Ectodermal cell (in vitro differentiated cells): ENCODE results near the gene ZCCHC14.

Experiments used
- H3K27ac ChIP-seq: 2 replicates; pipeline ENCODE4 v1.7.0; 2013; ENCODE audit warnings: mild to moderate bottlenecking, low read depth, low read length; ENCODE audit not compliant: insufficient read depth, poor library complexity, severe bottlenecking
- H3K27me3 ChIP-seq: 2 replicates; pipeline ENCODE4 v1.7.0; 2013; ENCODE audit warnings: mild to moderate bottlenecking, low read length; ENCODE audit not compliant: insufficient read depth, control insufficient read depth, poor library complexity, severe bottlenecking
- H3K36me3 ChIP-seq: one replicate; pipeline ENCODE4 v1.7.0; 2013; ENCODE audit warnings: low read length; ENCODE audit not compliant: control insufficient read depth, insufficient read depth
- H3K4me1 ChIP-seq: one replicate; pipeline ENCODE4 v1.7.0; 2013; ENCODE audit warnings: low read length; ENCODE audit not compliant: control insufficient read depth, insufficient read depth
- H3K4me3 ChIP-seq: 2 replicates; pipeline ENCODE4 v1.7.0; 2013; ENCODE audit warnings: low read depth, low read length, control low read depth; ENCODE audit not compliant: insufficient read depth
- H3K9me3 ChIP-seq: 2 replicates; pipeline ENCODE4 v1.7.0; 2013; ENCODE audit warnings: mild to moderate bottlenecking, low read length, moderate library complexity; ENCODE audit not compliant: control insufficient read depth
- WGBS, 2 experiments: methylation state at CpG; one replicate each; pipeline ENCODE4 v1.1.7; 2013; ENCODE audit warnings: missing lambda C conversion rate in 2 of 2; 5-methylcytosine and 5-hydroxymethylcytosine counted together

The ZCCHC14 gene

DNA sequence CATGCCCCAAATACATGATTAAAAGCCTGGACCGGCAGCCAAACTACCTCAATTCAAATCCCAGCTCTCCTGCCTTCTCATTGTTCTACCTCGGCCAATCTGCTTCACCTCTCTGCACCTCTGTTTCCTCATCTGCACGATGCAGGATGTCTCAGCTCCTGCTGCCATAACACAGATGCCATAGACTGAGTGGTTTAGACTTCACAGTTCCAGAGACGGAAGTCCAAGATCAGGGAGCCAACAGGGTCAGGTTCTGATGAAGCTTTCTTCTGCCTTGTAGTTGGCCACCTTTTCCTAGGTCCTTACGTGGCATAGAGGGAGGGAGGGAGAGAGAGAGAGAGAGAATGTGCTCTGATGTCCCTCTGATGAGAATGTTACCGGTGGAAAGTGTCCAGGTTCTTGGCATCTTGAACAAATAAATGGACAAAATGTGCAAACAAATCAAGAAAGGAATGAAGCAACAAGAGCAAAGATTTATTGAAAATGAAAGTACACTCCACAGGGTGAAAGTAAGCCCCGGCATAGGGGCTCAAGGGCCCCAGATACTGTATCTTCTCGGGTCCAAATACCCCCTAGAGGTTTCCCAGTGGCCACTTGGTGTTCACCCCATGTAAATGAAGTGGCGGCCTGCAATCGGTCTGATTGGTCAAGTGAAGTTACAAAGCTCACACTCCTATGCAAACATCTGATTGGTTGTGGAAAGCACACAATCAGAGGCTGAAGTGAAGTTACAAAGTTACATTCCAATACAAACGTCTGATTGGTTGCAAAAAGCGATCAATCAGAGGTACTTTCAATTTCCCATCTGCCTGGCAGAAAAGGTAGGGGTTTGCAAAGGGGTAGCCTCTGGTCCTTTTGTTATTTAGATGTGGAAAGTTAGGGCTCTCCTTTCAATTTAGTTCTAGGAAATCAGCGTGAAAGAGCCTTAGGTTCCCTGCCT lies 43.3 kb upstream of the ZCCHC14 start:
- WGBS, 2 experiments = 75 to 82% methylated on average over 13 of the region's 13 CpGs
- no peak overlapping the region for H3K4me3 ChIP-seq
- peaks cover 20% of the 10 kb centered on the region for H3K4me1 ChIP-seq

DNA sequence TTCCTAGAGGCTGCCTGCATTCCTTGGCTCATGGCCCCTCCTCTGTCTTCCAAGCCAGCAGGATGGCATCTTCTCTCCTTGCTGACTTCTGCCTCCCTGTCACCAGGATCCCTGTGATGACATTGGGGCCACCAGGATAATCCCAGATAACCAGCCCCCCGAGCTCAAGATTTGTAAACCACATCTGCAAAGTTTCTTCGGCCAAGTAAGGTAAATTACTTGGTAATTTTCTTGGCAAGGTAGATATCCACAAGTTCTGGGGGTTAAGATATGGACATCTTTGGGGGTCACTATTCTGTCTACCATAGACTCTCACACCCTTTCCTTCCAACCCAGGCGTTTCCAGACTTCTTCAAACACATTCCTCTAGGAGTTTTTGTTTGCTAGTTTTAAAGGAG lies 42.6 kb upstream of the ZCCHC14 start:
- Histone ChIP-seq H3K27me3 (no peaks in the 10 kb centered on the region), H3K4me1 (peaks cover 13% of the 10 kb centered on the region), H3K36me3 (no peaks in the 10 kb centered on the region), H3K9me3 (peaks cover 9% of the 10 kb centered on the region), H3K27ac (no peak overlapping the region), H3K4me3 (no peak overlapping the region)
- WGBS, 2 experiments = 64 to 65% methylated on average over 3 of the region's 3 CpGs

More for the DNA sequence above, 43.3 kb upstream of the ZCCHC14 start:
- Histone ChIP-seq H3K27ac (no peak overlapping the region), H3K27me3 (no peaks in the 10 kb centered on the region), H3K9me3 (peaks cover 9% of the 10 kb centered on the region), H3K36me3 (no peaks in the 10 kb centered on the region)

- no peaks in the 10 kb centered on the region for H3K36me3 ChIP-seq
- no peak overlapping the region for H3K27ac ChIP-seq
- peaks cover 9% of the 10 kb centered on the region for H3K9me3 ChIP-seq
- WGBS, 2 experiments = 92 to 95% methylated on average over 9 of the region's 9 CpGs
- H3K27me3 ChIP-seq = no peaks in the 10 kb centered on the region
- H3K4me1 ChIP-seq = peaks cover 7% of the 10 kb centered on the region
- no peak overlapping the region for H3K4me3 ChIP-seq
Measured at GRCh38 chr16:87534751-87535150, 41.9 kb upstream of the ZCCHC14 start.

GRCh38 chr16:87534030-87534653 lies 41.3 kb upstream of the ZCCHC14 start:
- Histone ChIP-seq H3K27me3 (no peaks in the 10 kb centered on the region), H3K4me3 (no peak overlapping the region), H3K9me3 (peaks cover 9% of the 10 kb centered on the region), H3K36me3 (no peaks in the 10 kb centered on the region), H3K27ac (no peak overlapping the region), H3K4me1 (peaks cover 7% of the 10 kb centered on the region)
- 88 to 93% methylated on average over 3 to 5 of the region's 5 CpGs for WGBS, 2 experiments

- Histone ChIP-seq H3K9me3 (peaks cover 9% of the 10 kb centered on the region), H3K36me3 (no peaks in the 10 kb centered on the region), H3K27me3 (no peaks in the 10 kb centered on the region), H3K27ac (no peak overlapping the region), H3K4me3 (no peak overlapping the region), H3K4me1 (no peaks in the 10 kb centered on the region)
- WGBS, 2 experiments = 27 to 46% methylated on average over 1 of the region's 1 CpG
Measured at GRCh38 chr16:87533061-87533460, 40.2 kb upstream of the ZCCHC14 start.

DNA sequence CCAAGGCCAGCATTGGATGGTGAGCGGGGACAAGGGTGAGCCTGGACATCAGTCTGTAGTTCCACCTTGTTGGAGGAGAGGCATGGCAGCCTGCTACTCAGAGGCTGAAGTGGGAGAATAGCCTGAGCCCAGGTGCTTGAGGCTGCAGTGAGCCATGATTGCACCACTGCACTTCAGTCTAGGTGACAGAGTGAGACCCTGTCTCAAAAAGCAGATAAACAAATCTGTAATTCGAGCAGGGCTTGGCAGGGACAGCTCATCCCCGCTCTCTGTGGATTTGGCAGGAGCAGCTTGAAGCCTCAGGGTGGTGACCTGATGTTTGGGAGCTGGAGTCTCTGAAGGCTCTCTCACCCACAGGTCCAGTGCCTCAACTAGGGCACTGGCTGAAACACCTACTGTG lies 38.6 kb upstream of the ZCCHC14 start:
- Histone ChIP-seq H3K4me1 (no peaks in the 10 kb centered on the region), H3K36me3 (no peaks in the 10 kb centered on the region), H3K4me3 (no peak overlapping the region), H3K9me3 (peaks cover 9% of the 10 kb centered on the region), H3K27ac (no peak overlapping the region), H3K27me3 (no peaks in the 10 kb centered on the region)
- 79 to 81% methylated on average over 3 of the region's 3 CpGs for WGBS, 2 experiments

- 81 to 82% methylated on average over 10 of the region's 10 CpGs for WGBS, 2 experiments
- Histone ChIP-seq H3K4me1 (no peaks in the 10 kb centered on the region), H3K27ac (no peak overlapping the region), H3K4me3 (no peak overlapping the region), H3K9me3 (peaks cover 6% of the 10 kb centered on the region), H3K27me3 (no peaks in the 10 kb centered on the region), H3K36me3 (no peaks in the 10 kb centered on the region)
Measured at GRCh38 chr16:87528690-87529579, 36.1 kb upstream of the ZCCHC14 start.

DNA sequence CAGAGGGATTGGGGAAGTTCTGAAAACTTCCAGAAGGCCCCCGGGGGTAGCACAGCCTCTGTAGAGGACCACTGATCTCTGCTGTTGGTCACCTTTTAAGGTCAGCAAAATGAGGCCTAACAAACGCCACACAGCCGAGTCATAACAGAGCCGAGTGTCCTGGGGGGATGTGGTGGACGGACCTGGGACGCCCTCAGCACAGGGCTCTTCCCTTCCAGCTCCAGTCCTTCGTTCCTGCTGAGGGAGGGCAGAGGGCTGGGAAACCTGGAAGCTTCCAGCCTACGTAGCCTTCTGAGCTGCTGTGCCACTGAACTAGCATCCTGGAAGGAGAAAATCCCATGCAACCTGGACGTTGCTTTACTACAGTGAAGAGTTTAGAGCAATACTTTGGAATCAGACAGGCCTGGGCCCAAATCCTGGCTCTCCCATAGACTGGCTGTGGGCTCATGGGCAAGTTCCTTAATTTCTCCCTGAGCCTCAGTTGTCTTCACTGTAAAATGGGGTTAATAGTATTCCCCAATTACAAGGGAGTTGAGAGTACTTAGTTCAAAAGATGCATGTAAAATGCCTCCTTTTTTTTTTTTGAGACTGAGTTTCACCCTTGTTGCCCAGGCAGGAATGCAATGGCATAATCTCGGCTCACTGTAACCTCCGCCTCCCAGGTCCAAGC lies 34.4 kb upstream of the ZCCHC14 start:
- 84 to 85% methylated on average over 11 of the region's 11 CpGs for WGBS, 2 experiments
- Histone ChIP-seq H3K4me1 (no peaks in the 10 kb centered on the region), H3K4me3 (no peak overlapping the region), H3K27me3 (no peaks in the 10 kb centered on the region), H3K9me3 (no peaks in the 10 kb centered on the region), H3K27ac (no peak overlapping the region), H3K36me3 (no peaks in the 10 kb centered on the region)

- Histone ChIP-seq H3K4me1 (no peaks in the 10 kb centered on the region), H3K9me3 (no peaks in the 10 kb centered on the region)
- 94 to 95% methylated on average over 6 of the region's 6 CpGs for WGBS, 2 experiments
Measured at GRCh38 chr16:87526238-87526947, 33.6 kb upstream of the ZCCHC14 start.

More at GRCh38 chr16:87526238-87526947, 33.6 kb upstream of the ZCCHC14 start:
- Histone ChIP-seq H3K4me3 (no peak overlapping the region), H3K27me3 (no peaks in the 10 kb centered on the region), H3K36me3 (no peaks in the 10 kb centered on the region), H3K27ac (no peak overlapping the region)
